GM18517 (cell line): ENCODE results near the gene TMEM270.

Source experiments
- ATAC-seq: cut with Tn5 transposase; IDR thresholded peaks from one replicate; pipeline ENCODE4 v1.9.1; 2021; ENCODE audit warnings: mild to moderate bottlenecking, moderate library complexity; ENCODE audit not compliant: unreplicated experiment

TMEM270 gene

DNA sequence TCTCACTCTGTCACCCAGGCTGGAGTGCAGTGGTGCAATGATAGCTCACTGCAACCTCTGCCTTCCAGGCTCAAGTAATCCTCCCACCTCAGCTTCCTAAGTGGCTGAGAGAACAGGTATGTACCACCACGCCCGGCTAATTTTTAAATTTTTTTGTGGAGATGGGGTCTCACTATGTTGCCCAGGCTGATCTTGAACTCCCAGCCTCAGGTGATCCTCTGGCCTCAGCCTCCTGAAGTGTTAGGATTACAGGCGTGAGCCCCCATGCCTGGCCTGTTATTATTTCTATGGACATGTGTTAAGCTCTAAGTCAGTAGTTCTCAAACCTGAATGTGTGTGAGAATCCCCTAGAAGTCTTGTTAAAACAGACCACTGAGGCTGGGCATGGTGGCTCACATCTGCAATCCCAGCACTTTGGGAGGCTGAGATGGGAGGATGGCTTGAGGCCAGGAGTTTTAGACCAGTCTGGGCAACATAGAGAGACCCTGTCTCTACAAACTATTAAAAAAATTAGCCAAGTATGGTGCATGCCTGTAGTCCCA, 24.5 kb downstream of the TMEM270 start:
- ATAC-seq, result no peak

DNA sequence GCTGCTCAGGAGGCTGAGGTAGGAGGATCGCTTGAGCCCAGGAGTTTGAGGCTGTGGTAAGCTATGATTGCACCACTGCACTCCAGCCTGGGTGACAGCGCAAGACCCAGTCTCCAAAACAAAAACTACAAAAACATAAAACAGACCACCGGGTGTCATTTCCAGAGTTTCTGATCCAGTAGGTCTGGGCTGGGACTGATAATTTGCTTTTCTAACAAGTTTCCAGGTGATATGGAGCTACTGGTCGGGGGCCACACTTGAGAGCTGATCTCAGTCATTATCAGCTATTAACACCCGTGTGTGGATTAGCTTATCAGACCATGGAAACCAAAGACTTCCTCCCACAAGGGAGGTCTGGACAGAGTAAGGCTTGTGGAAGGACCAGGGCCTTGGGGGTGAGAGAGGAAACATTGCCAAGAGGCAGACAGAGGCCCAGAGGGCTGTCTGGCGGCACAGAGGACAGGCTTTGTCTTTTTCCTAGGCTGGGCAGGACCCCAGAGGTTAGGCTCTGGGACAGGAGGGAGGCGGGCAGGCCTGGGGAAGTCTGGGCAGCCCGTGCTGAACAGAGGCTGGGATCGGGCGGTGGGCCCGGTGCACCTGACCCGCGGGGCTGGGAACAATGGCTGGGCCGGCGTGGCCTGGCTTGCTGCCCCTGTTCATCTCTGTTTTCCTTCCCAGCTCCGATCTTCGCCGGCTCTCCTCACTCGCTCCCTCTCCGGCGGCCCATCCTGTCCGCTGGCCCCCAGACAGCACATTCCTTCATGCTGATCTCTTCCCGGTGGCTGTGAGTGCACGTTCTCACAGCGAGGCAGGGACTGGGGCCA, 25.2 kb downstream of the TMEM270 start:
- ATAC-seq, result no peak

DNA sequence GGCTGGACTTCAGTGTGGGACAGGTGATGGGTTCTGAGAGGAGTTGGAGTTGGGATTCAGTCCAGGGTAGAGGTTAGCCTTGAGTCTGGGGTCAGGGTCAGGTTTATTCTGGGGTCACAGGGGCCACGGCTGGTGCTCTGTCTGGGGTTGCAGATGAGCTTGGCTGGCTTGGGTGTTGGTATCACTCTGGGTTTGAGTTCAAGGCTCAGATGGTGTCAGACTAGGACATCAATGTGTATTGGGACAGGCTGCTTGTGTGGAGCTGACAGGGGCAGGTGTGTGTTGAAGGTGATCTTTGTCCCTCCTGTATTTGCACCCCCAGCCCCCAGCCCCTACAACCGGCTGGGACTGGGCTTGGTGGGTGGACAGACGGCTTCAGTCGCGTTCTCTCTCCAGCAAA, 26.8 kb downstream of the TMEM270 start:
- no peak for ATAC-seq

DNA sequence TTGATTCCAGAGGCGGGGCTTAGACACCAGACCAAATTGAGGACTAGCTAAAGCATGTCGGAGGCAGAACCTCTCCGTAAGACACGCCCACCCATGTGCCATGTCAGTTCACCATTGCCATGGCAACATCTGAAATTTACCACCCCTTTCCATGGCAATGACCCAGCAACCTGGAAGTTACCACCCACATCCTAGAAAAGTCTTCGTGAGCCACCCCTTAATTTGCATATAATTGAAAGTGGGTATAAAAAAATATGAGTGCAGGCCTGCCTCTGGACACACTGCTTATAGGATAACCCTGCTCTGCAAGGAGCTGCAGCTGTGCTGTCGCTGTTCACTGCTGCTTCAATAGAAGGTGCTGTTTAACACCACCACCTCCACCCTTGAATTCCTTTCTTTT, 28.0 kb downstream of the TMEM270 start:
- no peak for ATAC-seq

DNA sequence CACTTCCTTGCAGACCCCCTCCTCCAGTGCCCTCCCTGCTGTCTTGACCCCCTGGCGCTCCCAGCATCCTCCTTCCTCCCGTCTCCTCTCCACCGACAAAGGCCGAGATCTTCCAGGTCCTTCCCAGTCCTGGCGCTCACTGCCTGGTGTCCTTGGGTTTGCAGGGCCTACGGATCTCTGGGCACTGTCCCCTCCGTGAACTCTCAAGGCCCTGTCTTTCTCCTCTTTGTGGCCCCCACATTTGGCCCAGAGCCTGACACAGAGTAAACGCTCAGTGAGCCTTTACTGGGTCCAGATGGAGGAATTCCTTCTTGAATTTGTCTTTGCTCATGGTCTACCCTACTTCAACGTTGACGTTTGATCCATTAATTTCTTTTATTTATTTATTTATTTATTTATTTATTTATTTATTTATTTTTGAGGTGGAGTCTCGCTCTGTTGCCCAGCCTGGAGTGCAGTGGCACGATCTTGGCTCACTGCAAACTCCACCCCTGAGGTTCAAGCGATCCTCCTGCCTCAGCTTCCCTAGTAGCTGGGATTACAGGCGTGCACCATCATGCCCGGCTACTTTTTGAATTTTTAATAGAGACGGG, 29.7 kb downstream of the TMEM270 start:
- no peak for ATAC-seq

DNA sequence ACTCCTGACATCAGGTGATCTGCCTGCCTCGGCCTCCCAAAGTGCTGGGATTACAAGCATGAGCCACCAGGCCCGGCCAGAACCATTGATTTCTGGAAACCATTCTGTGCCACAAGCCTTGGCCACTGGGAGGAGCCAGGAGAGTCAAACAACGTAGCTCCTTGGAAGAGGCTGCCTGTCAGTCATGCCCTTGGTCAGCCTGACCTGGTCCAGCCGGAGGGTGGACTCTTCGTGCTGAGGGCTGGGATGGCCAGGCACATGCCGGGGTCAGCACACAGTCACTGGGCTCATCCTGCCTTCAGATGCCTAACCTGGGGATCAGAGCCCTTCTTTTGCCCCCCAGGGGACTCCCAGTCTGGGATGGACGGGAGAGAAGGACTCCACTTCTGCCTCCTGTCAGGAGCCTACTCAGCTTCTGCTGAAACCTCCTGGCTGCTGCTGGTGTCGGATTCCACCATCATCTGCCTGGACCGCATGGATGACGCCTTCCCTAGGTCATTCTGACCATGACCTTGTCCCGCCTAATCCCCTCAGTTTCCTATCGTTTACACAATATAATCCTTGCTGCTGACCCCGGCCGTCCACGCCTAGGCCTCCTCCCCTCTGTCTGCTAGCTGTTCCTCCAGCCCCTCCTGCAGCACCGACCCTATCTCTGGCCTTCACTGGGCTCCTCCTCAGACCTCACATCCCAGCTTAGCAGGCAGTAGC, 30.4 kb downstream of the TMEM270 start:
- ATAC-seq, result no peak

DNA sequence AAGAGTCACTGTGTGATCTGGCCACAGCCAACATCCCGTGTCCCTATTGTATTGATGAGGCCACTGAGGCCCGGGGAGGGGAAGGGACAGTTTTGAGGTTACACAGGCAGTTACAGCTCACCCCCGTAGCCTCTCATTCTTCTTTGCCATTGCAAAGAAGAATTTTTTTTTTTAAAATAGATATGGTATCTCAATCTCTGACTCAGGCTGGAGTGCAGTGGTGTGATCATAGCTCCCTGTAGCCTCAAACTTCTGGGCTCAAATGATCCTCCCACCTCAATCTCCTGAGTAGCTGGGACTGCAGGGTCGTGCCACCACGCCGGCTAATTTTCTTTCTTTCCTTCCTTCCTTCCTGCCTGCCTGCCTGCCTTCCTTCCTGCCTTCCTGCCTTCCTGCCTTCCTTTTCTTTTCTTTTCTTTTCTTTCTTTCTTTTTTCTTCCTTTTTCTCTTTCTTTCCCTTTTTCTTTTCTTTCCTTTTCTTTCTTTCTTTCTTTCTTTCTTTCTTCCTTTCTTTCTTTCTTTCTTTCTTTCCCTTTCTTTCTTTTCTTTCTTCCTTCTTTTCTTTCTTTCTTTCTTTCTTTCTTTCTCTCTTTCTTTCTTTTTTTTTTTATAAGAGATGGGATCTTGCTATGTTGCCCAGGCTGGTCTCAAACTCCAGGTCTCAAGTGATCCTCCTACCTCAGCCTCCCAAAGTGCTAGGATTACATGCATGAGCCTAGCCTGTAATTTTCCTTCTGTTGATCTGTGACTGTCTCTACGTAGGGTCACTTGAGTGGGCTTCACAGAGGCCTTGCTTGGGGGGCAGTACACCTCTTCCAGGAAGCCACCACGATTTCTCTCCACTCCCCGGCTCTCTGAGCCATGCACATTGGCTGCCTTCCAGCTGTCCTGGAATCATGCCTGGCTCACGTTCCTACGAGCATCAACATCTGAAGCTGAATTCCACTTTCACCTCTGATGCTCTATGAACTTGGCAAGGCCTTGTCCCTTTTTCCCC, 31.3 kb downstream of the TMEM270 start:
- no peak for ATAC-seq

DNA sequence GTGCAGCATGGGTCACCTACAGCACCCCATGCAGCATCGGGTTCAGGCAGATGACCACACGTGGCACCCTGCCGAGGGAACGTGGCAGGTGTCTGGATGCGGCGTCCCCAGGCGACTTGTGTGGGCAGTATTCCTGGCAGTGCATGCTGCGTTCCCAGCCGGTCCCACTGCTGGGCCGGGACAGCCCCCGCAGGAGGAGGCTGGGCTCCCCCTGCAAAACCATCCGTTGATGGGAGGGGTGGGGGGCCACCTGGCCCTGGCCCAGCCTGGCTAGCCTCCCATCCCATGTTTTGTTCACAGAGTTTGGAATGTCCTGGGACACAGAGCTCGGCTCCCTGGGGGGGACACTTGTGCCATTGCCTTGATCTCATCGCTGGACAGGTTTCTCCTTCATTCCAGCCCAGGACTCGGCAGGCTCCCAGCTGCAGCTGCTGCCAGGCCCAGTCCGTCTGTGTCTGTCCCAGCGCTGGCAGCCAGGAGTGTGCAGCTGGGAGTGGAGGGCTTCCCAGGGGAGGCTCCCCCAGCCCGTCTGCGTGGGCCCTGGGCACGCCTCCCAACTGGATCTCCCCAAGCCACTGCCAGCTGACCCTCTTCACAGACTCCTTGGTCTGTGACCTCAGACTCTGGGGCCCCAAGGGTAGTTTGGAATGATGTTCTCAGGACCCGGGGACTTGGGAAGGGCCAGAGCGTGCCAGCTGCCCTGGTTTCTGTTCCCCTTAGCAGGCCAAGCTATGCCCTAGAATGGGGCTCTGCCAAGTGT, 32.6 kb downstream of the TMEM270 start:
- no peak for ATAC-seq

DNA sequence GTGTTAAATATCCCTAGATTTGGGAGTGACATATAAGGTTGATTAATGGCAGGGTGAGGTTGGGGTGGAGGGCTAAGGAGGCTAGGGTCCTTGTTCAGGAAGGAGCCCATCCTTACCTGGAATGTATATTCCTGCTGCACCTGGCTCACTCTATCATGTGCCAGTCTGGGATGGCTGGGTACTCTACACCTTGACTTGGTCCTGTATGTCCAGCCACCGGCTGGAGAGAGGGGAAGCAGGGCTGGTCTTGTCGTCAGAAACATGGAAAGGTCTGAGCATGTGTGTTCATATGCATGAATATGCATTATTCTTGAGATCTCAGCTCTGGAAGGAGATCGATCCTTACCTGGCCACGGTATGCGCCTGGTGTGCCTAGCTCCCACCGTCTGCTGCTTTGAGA, 33.2 kb downstream of the TMEM270 start:
- ATAC-seq, result no peak

DNA sequence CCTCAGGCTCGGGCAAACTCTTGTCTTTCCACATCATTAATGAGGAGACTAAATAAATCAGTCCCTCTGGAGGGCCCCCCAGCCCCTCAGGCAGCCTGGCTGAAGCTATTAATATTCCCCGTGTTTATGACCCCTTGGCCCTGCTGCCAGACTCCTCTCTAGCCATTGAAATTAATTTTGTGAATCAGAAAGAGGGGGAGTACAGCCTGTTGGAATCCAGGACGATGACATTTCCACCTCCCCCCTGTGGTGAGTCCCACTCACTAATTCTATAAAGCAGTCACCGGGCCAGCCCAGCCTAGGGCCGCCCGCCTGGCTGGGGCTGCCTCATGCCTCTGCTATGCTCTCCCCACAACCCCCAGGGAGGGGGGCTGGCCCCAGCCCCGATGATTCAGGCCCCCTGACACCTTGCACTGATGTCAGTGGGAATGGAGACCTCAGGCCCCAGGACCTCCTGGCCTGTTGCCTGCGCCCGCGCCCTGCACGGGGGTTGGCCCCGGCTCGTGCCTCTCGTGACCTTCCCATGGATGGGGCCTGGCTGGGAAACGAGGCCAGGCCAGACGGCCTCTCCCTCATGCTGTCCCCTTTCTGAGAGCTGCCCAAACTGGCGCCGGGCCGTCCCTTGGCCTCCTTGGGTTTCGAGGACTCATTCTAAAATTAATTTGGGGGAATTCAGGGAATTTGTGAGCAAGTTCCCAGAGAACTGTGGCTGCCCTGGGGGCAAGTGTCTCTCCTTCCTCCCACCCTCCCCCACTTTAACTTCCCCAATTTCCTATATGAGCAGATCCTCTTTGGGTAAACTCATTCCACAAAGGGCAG, 34.0 kb downstream of the TMEM270 start:
- no peak for ATAC-seq

DNA sequence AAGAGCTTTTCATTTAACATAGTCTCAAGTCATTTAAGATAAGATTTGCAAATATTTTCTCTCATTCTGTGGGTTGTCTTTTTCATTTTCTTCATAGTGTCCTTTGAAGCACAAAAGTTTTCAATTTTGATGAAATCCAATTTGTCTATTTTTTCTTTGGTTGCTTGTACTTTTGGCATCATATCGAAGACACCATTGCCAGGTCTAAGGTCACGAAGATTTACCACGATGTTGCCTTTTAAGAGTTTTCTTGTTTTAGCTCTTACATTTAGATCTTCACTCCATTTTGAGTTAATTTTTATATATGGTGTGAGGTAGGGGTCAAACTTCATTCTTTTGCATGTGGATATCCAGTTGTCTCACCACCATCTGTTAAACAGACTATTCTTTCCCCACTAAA, 34.7 kb downstream of the TMEM270 start:
- ATAC-seq, result no peak

DNA sequence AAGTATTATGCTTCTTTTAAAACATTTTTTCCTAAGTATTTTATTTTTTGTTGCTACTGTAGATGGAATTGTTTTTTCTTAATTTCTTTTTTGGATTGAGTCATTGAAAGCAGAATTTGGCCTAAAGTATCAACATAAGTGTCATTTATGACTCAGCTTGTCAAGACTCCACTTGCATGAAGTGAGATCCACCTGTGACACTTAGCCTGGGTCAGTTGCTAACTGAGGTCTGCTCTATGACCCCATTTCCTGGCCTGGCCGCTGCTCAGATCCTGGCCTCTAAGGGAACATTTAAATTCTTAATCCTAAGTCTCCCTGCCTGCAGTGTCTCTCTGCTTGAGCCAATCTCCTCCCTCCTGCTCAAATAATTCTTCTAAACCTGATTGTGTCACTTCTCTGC, 35.5 kb downstream of the TMEM270 start:
- ATAC-seq, result no peak

DNA sequence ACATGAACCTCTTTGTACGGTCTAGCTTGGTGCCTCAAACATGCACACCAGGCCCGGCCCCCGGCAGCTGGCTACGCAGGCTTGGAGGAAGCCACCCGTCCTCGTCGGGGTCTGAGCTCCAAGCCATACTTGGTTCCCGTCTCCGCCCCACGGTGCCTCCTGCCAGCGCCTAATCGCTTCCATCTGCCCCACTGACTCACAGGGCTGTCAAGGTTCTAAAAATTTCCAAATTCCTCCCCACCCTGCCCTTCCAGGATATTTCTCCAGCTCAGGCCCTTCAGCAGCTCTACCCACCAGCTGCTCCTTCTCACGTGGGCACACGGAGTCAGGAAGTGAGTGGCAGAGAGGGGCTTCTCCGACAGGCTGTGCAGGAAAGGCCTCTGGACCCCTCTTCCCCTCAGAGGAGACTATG, 38.8 kb downstream of the TMEM270 start:
- no peak for ATAC-seq

DNA sequence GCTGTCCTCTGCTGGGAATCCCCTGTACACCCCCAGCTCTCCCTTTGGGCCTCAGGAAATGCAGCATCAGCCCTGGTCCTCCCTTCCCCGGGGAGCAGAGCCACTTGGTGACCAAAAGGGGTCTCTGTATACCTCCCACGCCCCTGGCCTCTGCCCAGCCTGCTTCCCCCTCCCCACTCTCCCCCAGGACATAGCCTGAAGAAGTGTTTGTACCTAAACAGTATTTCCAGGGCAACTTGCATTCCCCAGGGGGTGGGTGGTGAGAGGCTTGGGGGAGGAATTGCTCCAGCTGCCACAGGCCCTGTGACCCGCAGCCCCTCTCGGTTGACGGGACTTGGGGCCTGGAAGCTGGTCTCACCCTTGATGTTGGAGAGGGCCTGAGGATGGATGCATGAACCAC, 39.3 kb downstream of the TMEM270 start:
- no peak for ATAC-seq

DNA sequence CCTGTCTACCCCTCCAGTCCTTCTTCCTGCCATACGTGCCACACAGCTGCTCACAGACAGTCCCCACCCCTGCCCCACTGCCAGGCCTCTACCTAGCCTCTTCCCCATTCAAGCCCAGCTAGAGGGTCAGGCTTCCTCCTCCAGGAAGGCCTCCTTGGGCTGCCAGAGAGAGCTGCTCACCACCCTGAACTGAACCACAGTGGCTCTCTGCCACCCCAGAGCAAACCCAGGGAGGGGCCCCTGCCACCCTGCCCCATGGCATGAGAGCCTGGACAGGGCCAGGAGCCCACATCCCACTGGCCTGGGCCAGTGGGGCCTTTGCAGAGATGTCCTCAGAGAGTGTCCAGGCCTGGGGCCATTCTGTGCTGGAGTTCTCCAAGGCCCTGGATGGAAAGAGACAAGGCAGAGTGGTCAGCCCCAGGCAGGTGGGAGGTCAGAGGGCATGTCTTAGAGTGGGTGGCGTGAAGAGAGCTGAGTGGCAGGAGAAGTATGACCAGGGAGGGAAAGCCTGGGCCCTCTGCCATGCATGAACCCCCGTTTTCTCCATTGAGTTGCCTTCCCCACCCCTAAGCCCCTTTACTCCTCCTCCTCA, 40.4 kb downstream of the TMEM270 start:
- ATAC-seq, result no peak

DNA sequence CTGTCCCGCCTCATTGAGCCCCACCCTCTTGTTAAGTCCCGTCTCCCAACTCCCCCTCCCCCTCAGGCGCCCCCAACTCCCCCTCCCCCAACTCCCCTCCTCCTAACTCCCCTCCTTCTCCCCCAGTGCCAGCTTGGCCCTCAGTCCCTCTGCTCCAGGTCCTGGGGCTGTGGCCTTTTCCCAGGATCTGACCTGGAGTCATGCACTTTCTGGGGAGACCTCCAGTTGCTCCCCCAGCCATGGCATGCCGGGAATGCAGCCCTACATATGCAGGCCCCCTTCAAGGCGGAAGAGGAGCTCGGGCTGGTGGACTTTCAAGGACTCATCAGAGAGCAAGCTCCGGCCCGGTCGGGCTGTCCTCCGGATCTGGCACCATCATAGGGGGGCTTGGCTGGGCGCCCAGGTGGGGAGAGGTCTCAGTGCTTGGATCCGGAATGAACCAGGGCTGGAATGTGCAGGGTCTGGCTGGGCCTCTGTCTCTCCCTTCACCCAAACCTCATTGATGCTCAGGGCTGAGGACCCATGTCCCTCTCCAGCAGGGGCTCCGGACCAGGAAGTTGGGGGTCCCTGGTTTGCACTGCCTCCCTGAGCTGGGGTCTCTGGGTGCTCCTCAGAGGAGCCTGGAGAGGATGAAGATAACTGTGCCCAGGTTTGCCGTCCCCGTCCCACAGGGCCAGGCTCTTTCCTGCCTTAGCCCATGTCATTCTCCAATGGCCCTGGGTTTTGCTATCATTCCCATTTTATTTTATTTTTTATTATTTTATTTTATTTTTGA, 41.1 kb downstream of the TMEM270 start:
- no peak for ATAC-seq

DNA sequence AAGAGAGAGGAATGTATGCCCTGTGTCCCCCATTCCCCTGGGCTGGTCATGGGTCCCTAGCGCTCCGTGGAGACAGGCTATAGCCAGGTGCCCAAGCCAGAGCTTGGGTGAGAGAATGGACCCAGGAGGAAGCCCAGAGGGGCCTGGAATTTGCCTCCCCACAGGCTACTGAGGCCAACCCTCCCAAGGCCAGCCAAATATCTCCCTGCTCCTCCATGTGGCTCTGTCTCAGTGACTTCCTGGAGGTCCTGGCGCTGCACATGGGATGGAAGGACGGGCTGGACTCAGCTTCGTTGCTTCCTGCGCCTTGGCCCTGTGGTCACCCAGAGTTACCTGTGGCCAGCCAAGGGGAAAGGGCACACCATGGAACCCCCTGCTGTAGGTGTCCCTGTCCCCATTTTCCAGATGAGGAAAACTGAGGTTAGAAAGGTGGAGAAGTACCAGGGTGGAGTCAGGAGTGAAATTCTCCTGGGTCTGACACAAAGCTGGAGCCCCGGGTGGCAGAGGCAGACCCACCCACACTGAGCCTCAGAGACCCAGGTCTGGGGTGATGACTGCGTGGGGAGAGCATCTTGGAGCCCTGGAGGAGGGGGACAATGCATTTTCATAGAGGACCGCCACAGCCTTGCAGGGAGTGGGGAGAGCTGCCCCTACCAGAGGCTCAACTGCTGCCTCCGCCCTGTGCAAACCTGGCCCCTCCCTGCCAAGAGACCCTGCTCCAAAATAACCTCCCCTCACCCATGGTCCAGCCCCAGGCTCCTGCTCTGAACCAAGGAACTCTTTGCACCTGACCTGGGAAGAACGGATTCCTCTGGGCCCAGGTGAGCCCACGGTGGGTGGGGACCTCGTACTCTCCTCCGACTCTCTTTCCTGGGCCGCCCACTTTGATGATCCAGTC, 42.6 kb downstream of the TMEM270 start:
- ATAC-seq, result no peak
